ENCODE measurements around the gene GPATCH2L.

DNA sequence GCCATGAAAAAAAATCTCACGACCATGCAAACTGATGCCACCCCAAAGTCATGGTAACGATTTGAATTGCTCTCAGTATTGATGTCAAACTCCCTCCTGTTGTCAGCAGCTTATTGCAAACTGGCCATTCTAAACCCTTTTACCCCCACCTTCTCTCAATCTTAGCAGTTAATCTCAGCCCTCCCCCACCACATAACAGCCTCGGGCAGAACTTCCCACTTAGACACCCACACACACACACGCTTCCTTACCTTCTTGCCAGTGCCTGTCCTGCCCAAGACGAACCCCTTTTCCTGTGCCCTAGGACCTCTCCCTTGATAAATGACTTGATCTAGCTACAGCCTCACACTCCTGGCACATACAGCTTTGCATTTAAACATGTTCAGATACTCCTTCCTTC is 56.6 kb downstream of the GPATCH2L start:
- TF ChIP-seq, protein P1, sequence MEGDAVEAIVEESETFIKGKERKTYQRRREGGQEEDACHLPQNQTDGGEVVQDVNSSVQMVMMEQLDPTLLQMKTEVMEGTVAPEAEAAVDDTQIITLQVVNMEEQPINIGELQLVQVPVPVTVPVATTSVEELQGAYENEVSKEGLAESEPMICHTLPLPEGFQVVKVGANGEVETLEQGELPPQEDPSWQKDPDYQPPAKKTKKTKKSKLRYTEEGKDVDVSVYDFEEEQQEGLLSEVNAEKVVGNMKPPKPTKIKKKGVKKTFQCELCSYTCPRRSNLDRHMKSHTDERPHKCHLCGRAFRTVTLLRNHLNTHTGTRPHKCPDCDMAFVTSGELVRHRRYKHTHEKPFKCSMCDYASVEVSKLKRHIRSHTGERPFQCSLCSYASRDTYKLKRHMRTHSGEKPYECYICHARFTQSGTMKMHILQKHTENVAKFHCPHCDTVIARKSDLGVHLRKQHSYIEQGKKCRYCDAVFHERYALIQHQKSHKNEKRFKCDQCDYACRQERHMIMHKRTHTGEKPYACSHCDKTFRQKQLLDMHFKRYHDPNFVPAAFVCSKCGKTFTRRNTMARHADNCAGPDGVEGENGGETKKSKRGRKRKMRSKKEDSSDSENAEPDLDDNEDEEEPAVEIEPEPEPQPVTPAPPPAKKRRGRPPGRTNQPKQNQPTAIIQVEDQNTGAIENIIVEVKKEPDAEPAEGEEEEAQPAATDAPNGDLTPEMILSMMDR (IDR thresholded peaks at IDR 0.05; ENCODE audit: insufficient read depth, low read length): no peak
- TF ChIP-seq POLR2AphosphoS5 (IDR thresholded peaks at IDR 0.05; ENCODE audit: low read depth): no peak
- no peak for TF ChIP-seq SPI1 (IDR thresholded peaks at IDR 0.05; ENCODE audit: borderline replicate concordance, low read depth)
- TF ChIP-seq, protein P2, sequence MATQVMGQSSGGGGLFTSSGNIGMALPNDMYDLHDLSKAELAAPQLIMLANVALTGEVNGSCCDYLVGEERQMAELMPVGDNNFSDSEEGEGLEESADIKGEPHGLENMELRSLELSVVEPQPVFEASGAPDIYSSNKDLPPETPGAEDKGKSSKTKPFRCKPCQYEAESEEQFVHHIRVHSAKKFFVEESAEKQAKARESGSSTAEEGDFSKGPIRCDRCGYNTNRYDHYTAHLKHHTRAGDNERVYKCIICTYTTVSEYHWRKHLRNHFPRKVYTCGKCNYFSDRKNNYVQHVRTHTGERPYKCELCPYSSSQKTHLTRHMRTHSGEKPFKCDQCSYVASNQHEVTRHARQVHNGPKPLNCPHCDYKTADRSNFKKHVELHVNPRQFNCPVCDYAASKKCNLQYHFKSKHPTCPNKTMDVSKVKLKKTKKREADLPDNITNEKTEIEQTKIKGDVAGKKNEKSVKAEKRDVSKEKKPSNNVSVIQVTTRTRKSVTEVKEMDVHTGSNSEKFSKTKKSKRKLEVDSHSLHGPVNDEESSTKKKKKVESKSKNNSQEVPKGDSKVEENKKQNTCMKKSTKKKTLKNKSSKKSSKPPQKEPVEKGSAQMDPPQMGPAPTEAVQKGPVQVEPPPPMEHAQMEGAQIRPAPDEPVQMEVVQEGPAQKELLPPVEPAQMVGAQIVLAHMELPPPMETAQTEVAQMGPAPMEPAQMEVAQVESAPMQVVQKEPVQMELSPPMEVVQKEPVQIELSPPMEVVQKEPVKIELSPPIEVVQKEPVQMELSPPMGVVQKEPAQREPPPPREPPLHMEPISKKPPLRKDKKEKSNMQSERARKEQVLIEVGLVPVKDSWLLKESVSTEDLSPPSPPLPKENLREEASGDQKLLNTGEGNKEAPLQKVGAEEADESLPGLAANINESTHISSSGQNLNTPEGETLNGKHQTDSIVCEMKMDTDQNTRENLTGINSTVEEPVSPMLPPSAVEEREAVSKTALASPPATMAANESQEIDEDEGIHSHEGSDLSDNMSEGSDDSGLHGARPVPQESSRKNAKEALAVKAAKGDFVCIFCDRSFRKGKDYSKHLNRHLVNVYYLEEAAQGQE (IDR thresholded peaks at IDR 0.05; ENCODE audit: insufficient replicate concordance, low read depth): no peak
